ENCODE data around the gene ABLIM1. TPM values are rescaled to one million over a fixed set of nuclear protein-coding genes. Genes with fewer than 3 reads are reported as not detected.

Gene ABLIM1
- total RNA-seq, 1 donor from 2014 or later = 51.4 TPM

GRCh38 chr10:114681542-114681941 is 23.5 kb upstream of the ABLIM1 start:
- DNase-seq (ENCODE audit: low spot score in 2 of 2) (no peak), FAIRE-seq (no peak)

DNA sequence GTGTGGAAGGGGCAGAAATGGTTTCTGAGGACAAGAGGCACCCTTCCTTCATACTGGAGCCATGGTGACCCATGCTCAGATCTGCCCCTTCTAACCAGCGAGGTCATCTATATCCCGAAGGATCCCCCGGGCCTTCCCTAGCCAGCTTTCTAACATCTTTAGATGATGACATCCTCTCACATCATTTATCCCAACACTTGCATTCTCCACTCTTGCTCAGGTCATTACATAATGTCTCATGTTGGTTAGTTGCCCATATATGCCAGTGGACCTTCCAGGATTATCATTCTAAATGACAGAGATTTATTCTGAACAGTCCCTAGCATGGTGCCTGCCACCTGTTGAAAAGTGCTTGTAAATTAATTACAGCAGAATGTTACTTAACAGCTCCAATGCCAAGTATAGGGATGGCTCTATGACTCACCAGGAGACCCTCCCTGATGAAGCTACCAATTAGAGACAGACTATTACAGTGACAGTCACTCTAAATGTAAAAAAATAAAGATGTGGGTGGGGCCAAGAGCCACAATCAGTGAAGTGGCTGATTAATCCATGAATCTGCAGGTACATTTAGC is 22.6 kb upstream of the ABLIM1 start:
- DNase-seq (ENCODE audit: low spot score in 2 of 2) = no peak
- no peak for FAIRE-seq

DNA sequence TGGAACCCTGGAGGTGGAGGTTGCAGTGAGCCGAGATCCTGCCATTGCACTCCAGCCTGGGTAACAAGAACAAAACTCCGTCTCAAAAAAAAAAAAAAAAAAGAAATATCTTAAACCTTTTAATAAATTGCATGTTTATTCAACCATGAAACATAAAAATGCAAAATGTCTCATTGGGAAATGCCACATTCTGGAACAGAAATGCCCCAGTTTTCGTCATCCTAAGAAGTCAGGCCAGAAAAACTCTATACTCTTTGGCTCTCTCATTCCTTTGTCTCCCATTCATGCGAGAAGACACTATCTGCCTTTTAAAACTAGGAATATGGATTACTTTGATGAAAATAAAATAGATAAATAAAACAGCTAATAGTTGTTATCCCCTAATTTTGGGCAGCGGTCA is 21.5 kb upstream of the ABLIM1 start:
- DNase-seq (ENCODE audit: low spot score in 2 of 2) = no peak
- no peak for FAIRE-seq

- no peak for FAIRE-seq
- no peak for DNase-seq (ENCODE audit: low spot score in 2 of 2)
These were observed 20.7 kb upstream of the ABLIM1 start for GRCh38 chr10:114678820-114679219.

GRCh38 chr10:114678336-114678735 is 20.3 kb upstream of the ABLIM1 start:
- DNase-seq (ENCODE audit: low spot score in 2 of 2) = no peak

DNA sequence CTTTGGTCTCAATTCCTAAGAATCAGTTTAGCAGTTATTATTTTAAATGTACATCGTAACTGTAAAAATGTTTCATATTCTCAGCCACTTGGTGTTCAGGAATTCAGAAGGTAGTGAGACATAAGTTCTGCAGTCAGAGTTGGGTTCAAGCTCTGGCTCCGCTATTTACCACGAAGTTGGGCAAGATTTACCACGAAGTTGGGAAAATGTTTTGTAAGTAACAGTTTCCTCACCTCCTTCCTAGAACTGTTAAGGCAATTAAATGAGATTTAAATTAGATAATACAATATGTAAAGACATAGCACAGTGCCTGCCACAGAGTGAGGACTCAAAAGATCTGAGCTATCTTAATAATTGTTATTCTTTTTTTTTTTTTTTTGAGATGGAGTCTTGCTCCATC is 16.3 kb upstream of the ABLIM1 start:
- no peak for DNase-seq (ENCODE audit: low spot score in 2 of 2)
- FAIRE-seq = no peak

More at GRCh38 chr10:114678336-114678735, 20.3 kb upstream of the ABLIM1 start:
- no peak for FAIRE-seq

GRCh38 chr10:114669648-114670047 is 11.6 kb upstream of the ABLIM1 start:
- FAIRE-seq = no peak
- DNase-seq (ENCODE audit: low spot score in 2 of 2) = no peak

DNA sequence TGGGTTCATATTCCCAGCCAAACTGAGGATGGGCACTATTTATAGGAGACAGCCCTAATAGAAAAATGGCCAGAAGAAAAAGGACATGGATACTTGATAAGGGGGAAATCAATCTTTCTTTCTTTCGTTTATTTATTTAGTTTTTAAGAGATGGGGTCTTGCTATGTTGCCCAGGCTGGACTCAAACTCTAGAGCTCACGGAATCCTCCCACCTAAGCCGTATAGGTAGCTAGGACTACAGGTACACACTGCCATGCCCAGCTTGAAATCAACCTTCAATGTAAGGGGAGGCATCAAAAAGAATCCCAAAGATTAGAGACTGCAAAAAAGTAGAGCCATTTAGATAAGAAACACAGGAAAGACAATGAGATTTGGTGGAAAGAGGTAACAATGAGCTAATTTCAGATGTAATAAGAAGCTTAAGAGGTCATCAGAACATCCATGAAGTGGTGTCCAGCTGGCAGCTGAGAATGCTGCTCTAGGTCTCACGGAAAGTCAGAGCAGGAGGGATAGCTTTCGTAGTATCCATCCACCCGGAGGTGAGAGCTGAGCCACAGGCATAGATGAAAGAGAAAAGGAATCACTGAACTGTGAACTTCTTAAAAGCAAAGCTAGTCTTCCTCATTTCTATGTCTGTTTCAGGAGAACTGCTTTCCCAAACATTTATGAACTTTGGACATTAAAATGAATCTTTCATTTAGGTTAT is 10.5 kb upstream of the ABLIM1 start:
- no peak for DNase-seq (ENCODE audit: low spot score in 2 of 2)
- no peak for FAIRE-seq

DNA sequence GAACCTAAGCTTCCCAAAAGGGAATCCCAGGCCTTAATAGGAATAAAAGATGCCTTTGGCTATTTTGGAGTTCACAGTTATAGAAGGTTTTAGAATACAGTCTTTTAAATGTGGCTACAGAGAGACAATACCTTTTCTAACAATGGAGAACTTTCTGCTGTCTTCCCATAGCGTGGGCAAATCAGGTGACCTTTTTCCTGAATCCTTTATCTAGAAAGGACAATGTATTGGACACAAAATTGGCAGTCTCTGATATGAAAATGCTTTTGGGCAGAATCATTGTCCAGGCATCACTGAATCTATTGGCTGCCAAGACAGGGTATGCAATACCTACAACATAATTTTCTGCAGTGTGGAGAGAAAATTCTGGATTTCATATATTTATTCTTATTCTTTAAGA is 7.8 kb upstream of the ABLIM1 start:
- no peak for FAIRE-seq
- no peak for DNase-seq (ENCODE audit: low spot score in 2 of 2)

- no peak for FAIRE-seq
- no peak for DNase-seq (ENCODE audit: low spot score in 2 of 2)
These were observed 7.3 kb upstream of the ABLIM1 start for GRCh38 chr10:114665406-114665805.

GRCh38 chr10:114664127-114664526 is 6.1 kb upstream of the ABLIM1 start:
- FAIRE-seq (no peak), DNase-seq (ENCODE audit: low spot score in 2 of 2) (no peak)

DNA sequence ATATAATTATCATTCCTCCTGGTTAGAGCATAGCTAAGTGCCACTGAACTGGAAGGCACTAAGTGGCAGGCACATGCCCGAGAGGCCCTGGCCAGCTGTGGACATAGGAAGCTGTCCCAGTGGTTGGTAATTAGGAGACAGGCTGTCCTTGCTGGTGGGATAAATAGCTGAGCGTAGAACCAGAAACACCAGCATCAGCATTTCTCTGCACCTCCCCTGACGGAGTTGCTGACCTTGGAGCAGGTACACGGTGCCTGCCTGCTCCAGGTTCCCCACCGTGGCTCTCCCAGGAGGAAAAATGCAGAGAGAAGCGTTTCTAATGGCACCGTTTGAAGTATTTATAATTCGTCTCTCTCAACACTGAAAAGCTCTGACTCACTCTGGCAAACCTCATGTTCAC is 5.6 kb upstream of the ABLIM1 start:
- FAIRE-seq = no peak
- DNase-seq (ENCODE audit: low spot score in 2 of 2) = no peak

DNA sequence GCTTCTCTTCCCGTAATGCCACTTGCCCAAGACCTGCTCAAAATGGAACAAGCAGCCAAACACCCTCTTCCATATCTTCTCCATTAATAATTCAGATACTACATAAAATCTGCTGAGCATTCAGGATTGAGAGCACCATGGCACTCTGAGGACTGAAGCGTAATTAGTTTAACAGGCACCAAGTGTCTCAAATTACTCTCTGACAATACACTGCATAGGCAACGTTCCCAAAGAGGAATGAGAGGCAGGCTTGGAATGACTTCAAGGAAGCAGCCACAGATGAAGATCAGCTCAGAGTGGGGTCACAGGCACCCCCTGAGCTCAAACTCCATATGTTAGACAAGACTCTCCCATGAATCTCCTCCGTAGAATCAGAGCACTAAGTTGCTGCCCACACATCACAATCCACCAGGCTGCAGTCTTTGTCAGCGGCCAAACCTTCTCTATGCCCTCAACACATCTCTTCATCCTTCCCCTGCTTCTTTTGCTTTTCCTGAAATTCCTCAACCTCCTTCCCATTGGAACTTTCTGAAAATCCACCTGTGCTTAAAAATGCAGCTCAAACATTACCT is 4.7 kb upstream of the ABLIM1 start:
- no peak for FAIRE-seq
- no peak for DNase-seq (ENCODE audit: low spot score in 2 of 2)

- FAIRE-seq = no peak
- DNase-seq (ENCODE audit: low spot score in 2 of 2) = no peak
These were observed 3.3 kb upstream of the ABLIM1 start for GRCh38 chr10:114661212-114661880.

GRCh38 chr10:114655671-114656070 is 2.4 kb downstream of the ABLIM1 start:
- no peak for DNase-seq (ENCODE audit: low spot score in 2 of 2)

GRCh38 chr10:114654822-114655575 is 3.1 kb downstream of the ABLIM1 start:
- DNase-seq (ENCODE audit: low spot score in 2 of 2) (no peak), FAIRE-seq (no peak)

More at GRCh38 chr10:114655671-114656070, 2.4 kb downstream of the ABLIM1 start:
- no peak for FAIRE-seq

DNA sequence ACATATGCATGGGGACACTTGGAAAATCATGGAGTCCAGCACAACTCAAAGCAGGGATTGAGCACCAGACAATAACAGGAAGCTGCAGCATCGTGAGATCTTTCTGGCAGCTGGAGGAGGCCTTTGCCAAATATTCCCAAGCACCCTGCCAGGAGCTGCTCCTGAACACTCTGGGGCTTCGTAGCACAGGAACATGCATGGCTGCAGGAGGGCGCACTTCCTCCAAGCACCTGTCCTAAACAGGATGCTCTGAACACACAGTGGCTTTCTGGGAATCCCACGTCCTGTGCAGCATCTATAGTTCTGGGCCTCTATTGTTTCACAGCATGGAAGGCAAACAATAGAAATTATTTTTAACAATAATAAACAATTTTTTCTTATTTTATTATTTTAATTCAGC is 4.1 kb downstream of the ABLIM1 start:
- FAIRE-seq (no peak), DNase-seq (ENCODE audit: low spot score in 2 of 2) (no peak)

DNA sequence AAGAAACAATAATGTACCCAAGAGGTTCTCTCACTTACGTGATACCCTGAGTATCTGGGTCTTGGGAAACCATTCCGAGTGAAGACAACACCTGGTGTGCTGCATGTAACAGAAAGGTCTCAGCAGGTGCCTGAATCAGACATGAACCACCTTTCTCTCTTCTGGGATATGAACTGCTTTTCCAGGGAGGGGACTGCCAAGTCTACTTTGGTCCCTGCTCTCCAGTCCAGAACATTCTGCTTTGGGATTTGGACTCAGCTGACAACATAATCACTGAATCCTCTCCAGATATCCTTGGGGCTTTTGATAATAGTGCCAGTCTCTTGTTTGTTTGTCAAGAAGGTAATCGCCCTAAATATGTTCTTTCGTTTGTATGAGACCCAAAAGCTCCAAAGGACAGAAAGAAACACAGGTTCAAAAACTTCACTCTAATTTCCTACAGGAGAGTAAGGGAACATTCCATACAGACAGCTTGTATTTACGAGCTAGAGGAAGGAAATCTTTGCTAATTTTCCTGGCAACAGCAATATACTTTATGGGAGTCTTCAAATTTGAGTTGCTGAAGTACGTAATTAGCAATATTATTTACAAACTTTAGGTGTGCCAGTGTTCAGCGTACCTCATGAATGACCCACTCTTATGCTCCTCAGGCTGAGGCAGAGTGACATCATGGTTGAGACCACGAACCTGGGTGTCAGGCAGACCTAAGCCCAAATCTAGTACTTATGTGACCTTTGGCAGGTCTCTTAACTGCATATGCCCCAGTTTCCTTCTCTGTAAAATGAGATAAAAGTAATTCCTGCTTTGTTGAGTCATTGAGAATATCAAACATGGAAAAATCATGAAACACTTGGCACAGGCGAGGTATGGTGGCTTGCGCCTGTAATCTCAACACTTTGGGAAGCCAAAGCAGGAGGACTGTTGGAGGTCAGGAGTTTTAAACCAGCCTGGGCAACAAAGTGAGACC is 5.4 kb downstream of the ABLIM1 start:
- no peak for DNase-seq (ENCODE audit: low spot score in 2 of 2)
- no peak for FAIRE-seq

- FAIRE-seq (no peak), DNase-seq (ENCODE audit: low spot score in 2 of 2) (no peak)
These were observed 7.2 kb downstream of the ABLIM1 start for GRCh38 chr10:114650831-114651230.

- FAIRE-seq = no peak
- DNase-seq (ENCODE audit: low spot score in 2 of 2) = no peak
These were observed 7.8 kb downstream of the ABLIM1 start for GRCh38 chr10:114650266-114650665.

All from frontal cortex (tissue), 4 donors.